Fibroblast of the aortic adventitia (primary cell): ENCODE results near the gene KLHL21. TPM values are rescaled to one million over a fixed set of nuclear protein-coding genes. Genes with fewer than 3 reads are reported as not detected.

Source experiments
- DNase-seq: peaks from one replicate; pipeline ENCODE4 v3.0.0-alpha.2; 2010; ENCODE audit warnings: low read depth
- H3K4me3 ChIP-seq: 2 replicates; pipeline ENCODE4 v1.5.1; 2011; ENCODE audit warnings: low read depth, mild to moderate bottlenecking, control low read depth, low read length, moderate library complexity
- total RNA-seq: library from RNA; depleted of rRNA; stranded (reverse); fragments of >200 nt; gene quantifications from 2 replicates; pipeline ENCODE4 v1.2.3, GENCODE V29; 2012; ENCODE audit warnings: low replicate concordance
- TF ChIP-seq, protein P1 (sequence below): IDR thresholded peaks from 2 replicates; pipeline ENCODE4 v1.5.1; 2011; ENCODE audit warnings: mild to moderate bottlenecking, low read length, control low read depth, inconsistent platforms; ENCODE audit not compliant: insufficient read depth

Gene KLHL21
- total RNA-seq, 1 donor: 40.8 TPM

DNA sequence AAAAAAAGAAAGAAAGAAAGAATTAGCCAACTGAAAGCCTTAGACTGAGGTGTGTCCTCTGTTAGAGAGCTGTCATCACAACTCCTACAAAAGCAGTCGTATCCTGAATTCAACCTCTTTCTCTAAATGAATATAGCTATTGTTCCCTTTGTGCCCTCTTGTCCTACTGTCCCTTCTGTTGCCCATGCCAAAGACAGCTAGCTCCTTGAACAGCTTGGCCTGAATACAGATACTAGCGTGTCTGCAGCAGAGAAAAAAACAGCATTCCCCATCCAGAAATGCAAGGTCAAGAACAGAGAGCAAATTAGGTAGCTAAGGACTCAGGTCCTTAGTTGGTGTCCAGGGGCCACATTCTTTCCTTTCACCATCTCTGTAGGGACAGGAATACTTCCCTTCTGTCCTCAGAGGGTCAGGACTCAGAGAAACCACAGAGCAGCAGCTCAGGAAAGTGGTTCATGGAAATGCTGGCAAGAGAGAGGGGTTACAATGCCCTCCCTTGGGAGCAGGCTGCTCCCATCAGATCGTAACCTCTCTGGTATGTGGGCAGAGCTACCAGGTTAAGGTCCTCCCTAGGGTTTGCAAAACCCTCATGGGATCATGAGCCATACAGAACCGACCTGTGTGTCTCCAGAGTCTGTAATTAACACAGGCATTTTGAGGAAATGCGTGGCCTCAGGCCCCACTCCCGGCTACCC is 24.7 kb downstream of the KLHL21 start:
- H3K4me3 ChIP-seq: no peak overlapping the region
- TF ChIP-seq, protein P1, sequence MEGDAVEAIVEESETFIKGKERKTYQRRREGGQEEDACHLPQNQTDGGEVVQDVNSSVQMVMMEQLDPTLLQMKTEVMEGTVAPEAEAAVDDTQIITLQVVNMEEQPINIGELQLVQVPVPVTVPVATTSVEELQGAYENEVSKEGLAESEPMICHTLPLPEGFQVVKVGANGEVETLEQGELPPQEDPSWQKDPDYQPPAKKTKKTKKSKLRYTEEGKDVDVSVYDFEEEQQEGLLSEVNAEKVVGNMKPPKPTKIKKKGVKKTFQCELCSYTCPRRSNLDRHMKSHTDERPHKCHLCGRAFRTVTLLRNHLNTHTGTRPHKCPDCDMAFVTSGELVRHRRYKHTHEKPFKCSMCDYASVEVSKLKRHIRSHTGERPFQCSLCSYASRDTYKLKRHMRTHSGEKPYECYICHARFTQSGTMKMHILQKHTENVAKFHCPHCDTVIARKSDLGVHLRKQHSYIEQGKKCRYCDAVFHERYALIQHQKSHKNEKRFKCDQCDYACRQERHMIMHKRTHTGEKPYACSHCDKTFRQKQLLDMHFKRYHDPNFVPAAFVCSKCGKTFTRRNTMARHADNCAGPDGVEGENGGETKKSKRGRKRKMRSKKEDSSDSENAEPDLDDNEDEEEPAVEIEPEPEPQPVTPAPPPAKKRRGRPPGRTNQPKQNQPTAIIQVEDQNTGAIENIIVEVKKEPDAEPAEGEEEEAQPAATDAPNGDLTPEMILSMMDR: no peak
- DNase-seq: peak; percentile 34

DNA sequence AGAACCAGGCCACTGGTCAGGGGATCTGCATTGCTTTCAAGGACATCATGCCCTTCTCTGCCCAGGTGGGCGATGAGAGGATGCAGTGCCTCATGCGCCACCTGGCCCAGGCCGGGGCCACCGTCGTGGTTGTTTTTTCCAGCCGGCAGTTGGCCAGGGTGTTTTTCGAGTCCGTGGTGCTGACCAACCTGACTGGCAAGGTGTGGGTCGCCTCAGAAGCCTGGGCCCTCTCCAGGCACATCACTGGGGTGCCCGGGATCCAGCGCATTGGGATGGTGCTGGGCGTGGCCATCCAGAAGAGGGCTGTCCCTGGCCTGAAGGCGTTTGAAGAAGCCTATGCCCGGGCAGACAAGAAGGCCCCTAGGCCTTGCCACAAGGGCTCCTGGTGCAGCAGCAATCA is 27.9 kb downstream of the KLHL21 start:
- DNase-seq: no peak
- no peak overlapping the region for H3K4me3 ChIP-seq
- TF ChIP-seq, protein P1: no peak

DNA sequence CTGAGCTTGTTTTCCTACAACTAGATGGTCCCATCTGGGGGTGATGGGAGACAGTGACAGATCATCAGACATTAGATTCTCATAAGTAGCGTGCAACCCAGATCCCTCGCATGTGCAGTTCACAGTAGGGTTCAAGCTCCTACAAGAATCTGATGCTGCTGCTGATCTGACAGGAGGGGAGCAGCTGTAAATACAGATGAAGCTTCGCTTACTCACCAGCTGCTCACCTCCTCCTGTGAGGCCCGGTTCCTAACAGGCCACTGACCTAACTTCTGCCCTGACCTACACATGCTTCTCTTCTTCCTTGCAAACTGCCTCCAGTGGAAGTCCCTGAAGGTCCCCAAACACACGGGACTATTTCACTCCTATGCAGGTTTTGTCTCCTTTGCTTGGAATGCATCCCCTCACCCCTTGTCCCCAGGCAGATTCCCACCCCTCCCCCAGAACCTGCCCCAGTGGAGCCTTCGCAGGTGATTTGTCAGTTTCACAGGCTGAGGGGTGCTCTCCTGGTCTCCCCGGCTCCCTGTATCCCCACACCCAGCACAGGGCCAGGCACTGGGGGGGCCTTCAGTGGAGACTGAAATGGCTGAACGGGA is 28.5 kb downstream of the KLHL21 start:
- H3K4me3 ChIP-seq: no peak overlapping the region
- TF ChIP-seq, protein P1: no peak
- DNase-seq: no peak

DNA sequence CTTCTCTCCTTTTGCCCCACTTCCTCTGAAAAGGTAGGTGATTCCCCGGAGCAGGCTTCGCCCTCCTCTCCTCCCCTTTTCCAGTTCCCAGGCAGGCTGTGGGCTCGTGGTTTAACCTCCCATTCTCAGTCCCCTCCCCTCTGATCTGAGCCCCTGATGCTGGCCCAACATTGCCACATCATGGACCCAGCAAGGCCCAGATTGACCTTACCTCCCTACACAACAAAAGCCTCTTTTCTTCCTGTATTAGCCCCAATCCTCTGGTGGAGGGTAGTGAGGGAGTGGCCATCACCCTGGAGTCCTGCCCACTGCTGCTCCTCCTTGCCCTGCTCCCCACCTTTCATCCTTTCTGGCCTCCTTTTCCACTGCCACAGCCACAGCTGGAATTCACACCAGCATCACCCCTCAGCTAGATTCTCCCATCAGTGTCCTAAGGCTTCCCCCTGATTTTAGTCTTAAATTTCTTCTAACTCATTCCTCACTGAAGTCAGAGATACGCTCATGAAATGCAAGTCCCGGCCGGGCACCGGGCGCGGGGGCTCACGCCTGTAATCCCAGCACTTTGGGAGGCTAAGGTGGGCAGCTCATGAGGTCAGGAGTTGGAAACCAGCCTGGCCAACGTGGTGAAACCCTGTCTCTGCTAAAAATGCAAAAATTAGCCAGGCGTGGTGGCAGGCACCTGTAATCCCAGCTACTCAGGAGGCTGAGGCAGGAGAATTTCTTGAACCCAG is 29.9 kb downstream of the KLHL21 start:
- TF ChIP-seq, protein P1: no peak
- H3K4me3 ChIP-seq: no peak overlapping the region
- DNase-seq: no peak

DNA sequence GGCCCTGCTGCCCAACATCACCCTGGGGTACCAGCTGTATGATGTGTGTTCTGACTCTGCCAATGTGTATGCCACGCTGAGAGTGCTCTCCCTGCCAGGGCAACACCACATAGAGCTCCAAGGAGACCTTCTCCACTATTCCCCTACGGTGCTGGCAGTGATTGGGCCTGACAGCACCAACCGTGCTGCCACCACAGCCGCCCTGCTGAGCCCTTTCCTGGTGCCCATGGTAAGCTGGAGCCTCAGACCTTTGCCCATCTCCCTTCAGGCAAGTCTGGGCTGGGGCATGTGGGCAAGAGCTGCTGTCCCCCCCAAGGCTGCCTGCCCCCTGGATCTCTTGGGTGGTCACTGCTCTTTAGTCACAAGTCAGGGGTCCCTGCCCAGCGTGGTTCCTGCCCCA is 31.7 kb downstream of the KLHL21 start:
- DNase-seq: no peak
- TF ChIP-seq, protein P1: no peak
- H3K4me3 ChIP-seq: no peak overlapping the region

DNA sequence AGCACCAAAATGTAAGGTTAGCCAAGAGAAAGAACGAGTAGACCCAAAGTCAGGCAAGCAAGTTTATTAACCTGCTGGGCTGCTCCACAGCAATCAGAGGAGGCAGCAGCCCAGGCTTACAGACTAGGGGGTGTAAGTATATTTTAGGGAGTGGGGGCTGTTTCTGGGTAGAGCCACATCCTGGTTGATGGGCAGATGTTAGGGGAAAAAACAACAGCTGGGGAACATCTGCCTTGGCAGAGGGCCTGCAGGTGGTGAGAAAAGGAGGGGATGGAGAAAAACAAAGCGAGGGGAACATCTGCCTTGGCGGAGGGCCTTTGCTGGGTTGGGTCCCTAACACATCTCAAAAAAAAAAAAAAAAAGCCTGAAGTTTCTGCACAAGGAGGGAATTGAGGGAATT is 32.6 kb downstream of the KLHL21 start:
- TF ChIP-seq, protein P1: no peak
- no peak for DNase-seq
- no peak overlapping the region for H3K4me3 ChIP-seq
